ENCODE results near the gene PIM2.

GRCh38 chrX:48904180-48904579 lies 14.6 kb downstream of the PIM2 start:
- TF ChIP-seq POLR2A (conservative IDR thresholded peaks at IDR 0.05), result no peak
- no peak for TF ChIP-seq TARDBP (IDR thresholded peaks at IDR 0.05)
- no peak for TF ChIP-seq ZBTB49 (CRISPR knock-in tag; IDR thresholded peaks at IDR 0.05; ENCODE audit: borderline replicate concordance)
- TF ChIP-seq CTCFL (IDR thresholded peaks at IDR 0.05; ENCODE audit: borderline replicate concordance, insufficient read depth, low read depth, low read length, poor library complexity, severe bottlenecking), result no peak
- no peak for TF ChIP-seq NFYB (IDR thresholded peaks at IDR 0.05; ENCODE audit: extremely low read depth, insufficient read length)

Measured in K562 (cell line).